HG02852 (cell line): ENCODE data around the gene AMN.

Source experiments
- ATAC-seq: cut with Tn5 transposase; IDR thresholded peaks from one replicate; pipeline ENCODE4 v1.9.1; 2021; ENCODE audit warnings: mild to moderate bottlenecking, moderate library complexity; ENCODE audit not compliant: unreplicated experiment

AMN gene

GRCh38 chr14:102927878-102928411 lies 5.5 kb downstream of the AMN start:
- ATAC-seq: no peak

- ATAC-seq: no peak
Measured at GRCh38 chr14:102928412-102929240, 6.2 kb downstream of the AMN start.

DNA sequence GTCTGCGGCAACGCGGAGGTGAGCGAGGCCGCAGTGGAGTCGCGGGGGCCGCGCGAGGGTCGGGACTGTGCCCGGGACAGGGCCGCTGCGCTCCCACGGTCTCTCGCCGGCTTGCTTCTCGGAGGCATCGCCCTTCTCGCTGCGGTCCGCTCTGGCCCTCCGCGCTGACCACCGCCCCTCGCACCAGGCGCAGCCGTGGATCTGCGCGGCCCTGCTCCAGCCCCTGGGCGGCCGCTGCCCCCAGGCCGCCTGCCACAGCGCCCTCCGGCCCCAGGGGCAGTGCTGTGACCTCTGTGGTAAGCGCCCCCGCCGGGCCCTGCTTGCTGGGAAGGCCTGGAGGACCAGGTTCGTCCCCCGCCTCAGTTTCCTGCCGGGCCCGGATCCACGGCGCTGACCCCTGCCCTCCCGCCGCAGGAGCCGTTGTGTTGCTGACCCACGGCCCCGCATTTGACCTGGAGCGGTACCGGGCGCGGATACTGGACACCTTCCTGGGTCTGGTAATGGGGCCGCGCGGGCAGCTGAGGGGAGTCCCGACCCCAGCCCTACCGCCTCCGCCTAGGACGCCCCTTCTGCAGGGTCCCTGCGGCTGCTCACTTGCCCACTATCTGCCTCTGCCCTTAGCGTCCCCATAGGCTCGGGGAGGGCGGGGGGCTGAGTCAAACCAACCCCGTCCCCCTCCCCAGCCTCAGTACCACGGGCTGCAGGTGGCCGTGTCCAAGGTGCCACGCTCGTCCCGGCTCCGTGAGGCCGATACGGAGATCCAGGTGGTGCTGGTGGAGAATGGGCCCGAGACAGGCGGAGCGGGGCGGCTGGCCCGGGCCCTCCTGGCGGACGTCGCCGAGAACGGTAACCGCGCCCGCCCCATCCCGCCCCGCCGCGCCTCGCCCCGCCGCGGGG lies 7.0 kb downstream of the AMN start:
- ATAC-seq: no peak

GRCh38 chr14:102930138-102930752 lies 7.8 kb downstream of the AMN start:
- ATAC-seq: no peak

GRCh38 chr14:102930753-102931579 lies 8.5 kb downstream of the AMN start:
- ATAC-seq: no peak

DNA sequence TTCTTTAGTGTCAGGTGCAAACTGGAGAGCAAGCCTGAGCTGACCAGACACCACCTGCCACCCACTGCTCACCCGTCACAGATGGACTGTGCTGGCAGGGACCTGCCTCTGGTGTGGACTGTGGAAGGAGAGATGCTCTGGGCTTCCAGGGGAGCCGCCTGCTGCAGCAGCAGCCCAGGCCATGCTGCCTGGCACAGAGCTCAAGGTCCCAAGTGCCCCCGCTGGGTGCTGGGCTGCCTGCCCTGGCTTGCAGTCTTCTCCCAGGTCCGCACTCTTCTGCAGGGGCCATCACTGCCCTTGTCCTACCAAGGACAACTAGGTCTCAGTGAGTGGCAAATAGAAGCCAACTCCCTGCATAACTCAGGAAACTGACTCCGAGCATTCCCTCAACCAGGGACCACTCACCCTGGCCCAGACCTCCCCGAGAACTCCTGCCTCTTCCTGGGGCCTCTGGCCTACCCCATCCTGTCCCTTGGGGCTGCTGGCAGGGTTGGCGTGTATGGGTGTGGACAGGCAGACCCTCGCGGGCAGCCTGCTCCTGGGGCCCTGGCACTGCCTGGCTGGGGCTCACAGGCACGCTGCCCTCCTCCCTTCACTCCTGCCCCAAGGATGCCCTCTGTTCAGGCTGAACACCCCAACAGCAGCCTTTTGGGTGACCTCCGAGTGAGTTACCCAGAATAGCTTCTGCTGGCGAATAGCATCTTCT lies 9.3 kb downstream of the AMN start:
- ATAC-seq: no peak

GRCh38 chr14:102932484-102933248 lies 10.2 kb downstream of the AMN start:
- ATAC-seq: no peak

- ATAC-seq: no peak
Measured at GRCh38 chr14:102933618-102934231, 11.3 kb downstream of the AMN start.

DNA sequence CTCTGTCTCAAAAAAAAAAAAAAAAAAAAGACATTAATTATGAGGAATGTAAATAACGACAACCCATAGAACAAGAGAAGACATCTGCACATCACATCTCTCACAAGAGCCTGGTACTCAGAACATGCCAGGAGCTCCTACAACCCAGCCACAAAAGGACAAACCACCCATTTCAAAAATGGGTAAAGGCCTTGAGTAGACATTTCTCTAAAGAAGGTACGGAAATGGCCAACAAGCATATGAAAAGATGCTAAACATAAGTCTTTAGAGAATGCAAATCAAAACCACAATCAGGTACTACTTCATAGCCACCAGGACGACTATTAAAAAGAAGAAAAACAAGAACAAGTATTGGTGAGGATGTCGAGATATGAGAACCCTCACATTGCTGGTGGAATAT lies 13.3 kb downstream of the AMN start:
- no peak for ATAC-seq

GRCh38 chr14:102937331-102938175 lies 15.1 kb downstream of the AMN start:
- no peak for ATAC-seq

- ATAC-seq: no peak
Measured at GRCh38 chr14:102938191-102938590, 15.7 kb downstream of the AMN start.

GRCh38 chr14:102939329-102939728 lies 16.9 kb downstream of the AMN start:
- no peak for ATAC-seq

DNA sequence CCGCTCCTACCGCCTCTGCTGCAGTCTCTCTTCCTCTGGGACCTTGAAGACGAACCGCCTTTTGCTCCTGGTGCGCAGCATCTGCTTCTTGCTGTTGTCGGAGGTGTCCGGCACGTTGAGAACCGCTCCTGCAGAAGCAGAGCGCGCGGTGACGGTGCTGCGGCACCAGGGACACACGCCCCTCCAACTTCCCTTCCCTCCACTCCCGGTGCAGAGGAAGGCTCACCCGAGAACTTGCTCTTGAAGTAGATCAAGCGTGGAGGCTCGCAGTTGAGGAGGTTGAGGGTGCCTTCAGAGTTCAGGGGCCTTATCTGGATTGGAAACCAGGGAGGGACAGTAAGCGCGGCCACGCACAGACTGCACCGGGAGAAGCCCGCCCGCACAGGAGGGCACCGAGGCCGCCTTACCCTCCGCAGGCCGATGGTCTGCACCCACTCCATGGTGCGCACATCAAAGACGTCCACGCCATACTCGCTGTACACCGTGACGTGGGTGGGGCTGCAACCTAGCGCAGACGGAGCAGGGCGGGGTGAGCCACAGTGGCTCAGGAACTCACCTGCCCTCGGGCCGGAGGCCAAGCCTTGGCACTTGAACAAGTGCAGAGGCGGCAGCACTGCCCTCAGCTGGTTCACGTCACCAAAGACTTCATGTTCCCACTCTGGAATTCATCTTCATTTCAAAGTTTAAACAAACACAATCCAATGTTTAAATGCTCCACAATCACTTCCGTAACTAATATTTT lies 17.5 kb downstream of the AMN start:
- ATAC-seq: no peak

DNA sequence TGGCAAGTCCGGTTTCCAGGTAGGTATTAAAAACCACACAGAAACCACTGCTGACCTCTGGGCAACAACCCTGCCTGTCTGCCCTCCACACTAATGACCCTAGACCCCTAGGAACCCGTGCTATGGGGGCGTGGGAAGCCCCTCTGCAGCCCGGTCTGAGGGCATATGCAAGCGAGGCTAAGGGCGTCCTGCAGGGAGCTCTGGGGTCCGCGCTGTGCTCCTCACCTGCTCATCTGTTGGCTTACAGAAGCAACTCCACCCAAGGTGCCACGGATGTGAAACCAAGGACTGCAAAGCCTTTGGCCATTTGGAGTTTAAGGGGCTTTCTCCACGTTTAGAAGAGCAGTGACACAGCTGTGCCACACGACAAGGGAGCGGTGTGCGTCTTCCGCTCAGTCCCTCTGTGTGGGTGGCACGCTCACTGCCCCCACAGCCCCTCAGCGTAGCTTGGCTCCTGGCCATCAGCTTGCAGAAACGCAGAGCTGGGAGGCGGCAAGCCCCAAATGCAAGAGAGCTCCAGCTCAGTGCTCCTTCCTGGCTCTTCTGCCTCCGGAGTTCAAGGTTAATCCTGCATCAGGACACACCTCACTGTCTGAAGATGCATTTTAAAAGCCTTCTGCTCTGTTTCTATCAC lies 18.4 kb downstream of the AMN start:
- ATAC-seq: no peak

- ATAC-seq: no peak
Measured at GRCh38 chr14:102941419-102942011, 19.1 kb downstream of the AMN start.

DNA sequence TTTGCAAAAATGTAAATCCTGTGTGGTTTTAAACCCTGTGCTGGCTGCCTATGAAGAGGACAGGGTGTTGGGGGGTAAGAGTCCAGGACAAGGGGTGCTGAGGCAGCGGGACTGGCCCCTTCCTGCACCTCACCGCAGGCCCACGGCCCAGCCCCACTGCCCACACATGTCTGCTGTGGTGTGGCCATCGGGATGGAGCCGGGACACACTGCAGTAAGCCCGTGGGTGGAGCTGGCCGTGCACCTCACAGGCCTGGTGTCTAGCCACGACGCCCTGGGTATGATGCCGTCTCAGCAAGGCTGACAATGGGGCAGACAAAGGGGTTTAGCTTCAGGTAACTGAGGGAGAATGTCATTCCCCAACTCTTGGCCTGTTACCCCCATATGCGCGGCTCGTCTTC lies 19.6 kb downstream of the AMN start:
- no peak for ATAC-seq
